HepG2 (cell line): ENCODE results near the gene TBX6. TPM values are rescaled to one million over a fixed set of nuclear protein-coding genes. Genes with fewer than 3 reads are reported as not detected.

ENCODE experiments used
- CHCHD3 ChIP-seq: sonication (generic); formaldehyde crosslinking; IDR thresholded peaks from 2 replicates; pipeline ENCODE4 v1.8.0; 2022; ENCODE audit warnings: mild to moderate bottlenecking, missing genetic modification reagents, moderate library complexity
- GATA4 ChIP-seq: sonication (generic); IDR thresholded peaks from 2 replicates; pipeline ENCODE4 v1.6.1; 2016; ENCODE audit warnings: antibody characterized with exemption, low read depth, borderline replicate concordance
- GATAD1 ChIP-seq: IDR thresholded peaks from 2 replicates; pipeline ENCODE4 v1.6.1; 2016; ENCODE audit warnings: missing genetic modification reagents, missing compliant biosample characterization
- MIER3 ChIP-seq: IDR thresholded peaks from 2 replicates; pipeline ENCODE4 v1.6.1; 2016; ENCODE audit warnings: missing compliant biosample characterization, borderline replicate concordance
- POLR2G ChIP-seq: fragments of 200-400 bp; formaldehyde crosslinking; IDR thresholded peaks from 2 replicates; pipeline ENCODE4 v1.6.1; 2018; ENCODE audit warnings: mild to moderate bottlenecking, low read depth, low read length, moderate library complexity
- RFX5 ChIP-seq: IDR thresholded peaks from 2 replicates; pipeline ENCODE4 v1.6.1; 2011; ENCODE audit warnings: low read depth, low read length, improper control_type of control experiment
- SRSF9 ChIP-seq: fragments of 200-400 bp; formaldehyde crosslinking; IDR thresholded peaks from 2 replicates; pipeline ENCODE4 v1.6.1; 2018; ENCODE audit warnings: borderline replicate concordance, mild to moderate bottlenecking, low read depth, low read length; ENCODE audit not compliant: insufficient read depth, poor library complexity, severe bottlenecking
- TAF15 ChIP-seq: fragments of 200-400 bp; formaldehyde crosslinking; IDR thresholded peaks from one replicate; pipeline ENCODE4 v1.6.1; 2018; ENCODE audit warnings: mild to moderate bottlenecking, low read depth, low read length; ENCODE audit not compliant: poor library complexity, severe bottlenecking
- U2AF1 ChIP-seq: fragments of 200-400 bp; formaldehyde crosslinking; optimal IDR thresholded peaks from 2 replicates; pipeline ENCODE3; 2017; ENCODE audit warnings: mild to moderate bottlenecking, low read depth, low read length
- ZEB1 ChIP-seq: IDR thresholded peaks from 2 replicates; pipeline ENCODE4 v1.6.1; 2012; ENCODE audit warnings: mild to moderate bottlenecking, low read depth, inconsistent platforms; ENCODE audit not compliant: insufficient replicate concordance
- ZNF10 ChIP-seq: sonication (generic); formaldehyde crosslinking; IDR thresholded peaks from 2 replicates; pipeline ENCODE4 v1.4.0; 2020; ENCODE audit warnings: mild to moderate bottlenecking, low read depth, missing genetic modification reagents, borderline replicate concordance
- ZNF235 ChIP-seq: sonication (generic); formaldehyde crosslinking; IDR thresholded peaks from 2 replicates; pipeline ENCODE4 v1.8.1; 2023; ENCODE audit warnings: mild to moderate bottlenecking, missing genetic modification reagents, borderline replicate concordance
- ZNF292 ChIP-seq: sonication (generic); formaldehyde crosslinking; IDR thresholded peaks from 2 replicates; pipeline ENCODE4 v1.8.1; 2022; ENCODE audit warnings: mild to moderate bottlenecking, low read depth, missing genetic modification reagents, borderline replicate concordance
- ZNF333 ChIP-seq: sonication (generic); formaldehyde crosslinking; IDR thresholded peaks from 2 replicates; pipeline ENCODE4 v1.4.0; 2020; ENCODE audit warnings: mild to moderate bottlenecking, missing genetic modification reagents, borderline replicate concordance
- ZNF563 ChIP-seq: sonication (generic); formaldehyde crosslinking; IDR thresholded peaks from 2 replicates; pipeline ENCODE4 v1.8.0; 2022; ENCODE audit warnings: mild to moderate bottlenecking, moderate library complexity, missing genetic modification reagents
- ZNF83 ChIP-seq: sonication (generic); formaldehyde crosslinking; IDR thresholded peaks from 2 replicates; pipeline ENCODE4 v1.4.0; 2020; ENCODE audit warnings: missing genetic modification reagents, mild to moderate bottlenecking, borderline replicate concordance
- ZXDC ChIP-seq: sonication (generic); formaldehyde crosslinking; IDR thresholded peaks from 2 replicates; pipeline ENCODE4 v1.5.0; 2020; ENCODE audit warnings: mild to moderate bottlenecking, missing genetic modification reagents
- polyA plus RNA-seq, 8 experiments: library from polyadenylated mRNA; depleted of rRNA in 3 of 8; stranded (reverse) in 7 of 8; unstranded in 1 of 8; fragments of >200 nt; fragmentation: Illumina TruSeq in 4 of 8; extraction: Trizol in 4 of 8; gene quantifications; 2 replicates each; pipeline versions ENCODE4 v1.2.1 to v1.2.3, GENCODE V29; 2011 to 2016; ENCODE audit warnings: low read depth in 4 of 8, missing spikeins in 1 of 8, mixed read lengths in 1 of 8; ENCODE audit not compliant: insufficient read depth in 1 of 8
- total RNA-seq, 5 experiments: library from RNA; depleted of rRNA; stranded (reverse); fragments of >200 nt; fragmentation: Illumina TruSeq; extraction: Trizol; gene quantifications; 2 replicates each; pipeline ENCODE4 v1.2.3, GENCODE V29; 2016; ENCODE audit warnings: low read depth in 1 of 5
- TF ChIP-seq, protein P1 (sequence below): sonication (generic); formaldehyde crosslinking; IDR thresholded peaks from 2 replicates; pipeline ENCODE4 v1.4.0; 2020; ENCODE audit warnings: missing genetic modification reagents, borderline replicate concordance
- TF ChIP-seq, protein P2 (sequence below): sonication (generic); formaldehyde crosslinking; IDR thresholded peaks from 2 replicates; pipeline ENCODE4; 2020; ENCODE audit warnings: missing genetic modification reagents, mild to moderate bottlenecking, borderline replicate concordance

Gene TBX6
- total and polyA plus RNA-seq, 2 of the 13 experiments (the other 11 are each of a cell fraction or from before 2014, with no cell fraction given) = 0.24 to 0.42 TPM

DNA sequence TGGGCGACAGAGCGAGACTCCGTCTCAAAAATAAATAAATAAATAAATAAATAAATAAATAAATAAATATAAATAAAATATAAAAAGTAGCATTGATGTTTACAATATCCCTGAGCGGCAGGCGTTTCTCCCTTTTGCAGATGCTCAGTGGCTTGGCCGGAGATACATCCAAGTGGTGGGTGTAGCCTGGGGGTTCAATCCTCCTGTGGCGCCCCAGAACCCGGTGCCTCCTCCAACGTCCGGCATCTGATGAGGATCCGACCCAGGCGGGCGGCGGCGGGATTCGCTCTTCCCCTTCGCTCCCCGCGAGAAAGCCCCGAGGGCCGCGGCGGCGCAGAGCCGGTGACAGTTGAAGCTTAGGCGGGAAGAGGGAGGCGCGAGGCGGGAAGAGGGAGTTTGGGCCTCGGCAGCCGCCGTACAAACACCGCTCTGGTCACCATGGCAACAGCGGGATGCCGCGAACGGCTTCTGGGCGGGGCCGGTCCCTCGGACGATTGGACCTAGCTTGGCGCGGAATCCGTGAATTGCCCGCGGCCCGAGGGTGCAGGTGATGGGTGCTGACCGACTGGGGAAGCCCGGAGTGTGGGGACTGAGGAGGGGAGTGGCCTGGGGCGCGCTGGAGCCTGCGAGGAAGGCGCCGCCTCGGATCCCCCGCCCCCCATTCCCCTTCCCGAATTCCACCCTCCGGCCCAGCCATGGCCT, 38.9 kb downstream of the TBX6 start (continued):
- TF ChIP-seq TAF15 (peak; percentile 44), ZNF10 (CRISPR knock-in tag) (no peak), GATAD1 (peak; percentile 91), ZXDC (peak; percentile 83; the same call in 1 of the 2 replicates), ZNF333 (no peak; the same call in 1 of the 2 replicates), ZNF292 (CRISPR knock-in tag) (no peak), ZNF235 (CRISPR knock-in tag) (no peak; the same call in 1 of the 2 replicates), GATA4 (no peak), ZNF563 (peak; percentile 97), POLR2G (no peak), U2AF1 (no peak), ZNF83 (CRISPR knock-in tag) (peak; percentile 95; the same call in 1 of the 2 replicates), SRSF9 (no peak), CHCHD3 (peak; percentile 85; the same call in 1 of the 2 replicates), RFX5 (peak; percentile 80), MIER3 (peak; percentile 86; the same call in 1 of the 2 replicates), ZEB1 (peak; percentile 45)
- TF ChIP-seq, protein P1, sequence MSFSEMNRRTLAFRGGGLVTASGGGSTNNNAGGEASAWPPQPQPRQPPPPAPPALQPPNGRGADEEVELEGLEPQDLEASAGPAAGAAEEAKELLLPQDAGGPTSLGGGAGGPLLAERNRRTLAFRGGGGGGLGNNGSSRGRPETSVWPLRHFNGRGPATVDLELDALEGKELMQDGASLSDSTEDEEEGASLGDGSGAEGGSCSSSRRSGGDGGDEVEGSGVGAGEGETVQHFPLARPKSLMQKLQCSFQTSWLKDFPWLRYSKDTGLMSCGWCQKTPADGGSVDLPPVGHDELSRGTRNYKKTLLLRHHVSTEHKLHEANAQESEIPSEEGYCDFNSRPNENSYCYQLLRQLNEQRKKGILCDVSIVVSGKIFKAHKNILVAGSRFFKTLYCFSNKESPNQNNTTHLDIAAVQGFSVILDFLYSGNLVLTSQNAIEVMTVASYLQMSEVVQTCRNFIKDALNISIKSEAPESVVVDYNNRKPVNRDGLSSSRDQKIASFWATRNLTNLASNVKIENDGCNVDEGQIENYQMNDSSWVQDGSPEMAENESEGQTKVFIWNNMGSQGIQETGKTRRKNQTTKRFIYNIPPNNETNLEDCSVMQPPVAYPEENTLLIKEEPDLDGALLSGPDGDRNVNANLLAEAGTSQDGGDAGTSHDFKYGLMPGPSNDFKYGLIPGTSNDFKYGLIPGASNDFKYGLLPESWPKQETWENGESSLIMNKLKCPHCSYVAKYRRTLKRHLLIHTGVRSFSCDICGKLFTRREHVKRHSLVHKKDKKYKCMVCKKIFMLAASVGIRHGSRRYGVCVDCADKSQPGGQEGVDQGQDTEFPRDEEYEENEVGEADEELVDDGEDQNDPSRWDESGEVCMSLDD = no peak
- TF ChIP-seq, protein P2, sequence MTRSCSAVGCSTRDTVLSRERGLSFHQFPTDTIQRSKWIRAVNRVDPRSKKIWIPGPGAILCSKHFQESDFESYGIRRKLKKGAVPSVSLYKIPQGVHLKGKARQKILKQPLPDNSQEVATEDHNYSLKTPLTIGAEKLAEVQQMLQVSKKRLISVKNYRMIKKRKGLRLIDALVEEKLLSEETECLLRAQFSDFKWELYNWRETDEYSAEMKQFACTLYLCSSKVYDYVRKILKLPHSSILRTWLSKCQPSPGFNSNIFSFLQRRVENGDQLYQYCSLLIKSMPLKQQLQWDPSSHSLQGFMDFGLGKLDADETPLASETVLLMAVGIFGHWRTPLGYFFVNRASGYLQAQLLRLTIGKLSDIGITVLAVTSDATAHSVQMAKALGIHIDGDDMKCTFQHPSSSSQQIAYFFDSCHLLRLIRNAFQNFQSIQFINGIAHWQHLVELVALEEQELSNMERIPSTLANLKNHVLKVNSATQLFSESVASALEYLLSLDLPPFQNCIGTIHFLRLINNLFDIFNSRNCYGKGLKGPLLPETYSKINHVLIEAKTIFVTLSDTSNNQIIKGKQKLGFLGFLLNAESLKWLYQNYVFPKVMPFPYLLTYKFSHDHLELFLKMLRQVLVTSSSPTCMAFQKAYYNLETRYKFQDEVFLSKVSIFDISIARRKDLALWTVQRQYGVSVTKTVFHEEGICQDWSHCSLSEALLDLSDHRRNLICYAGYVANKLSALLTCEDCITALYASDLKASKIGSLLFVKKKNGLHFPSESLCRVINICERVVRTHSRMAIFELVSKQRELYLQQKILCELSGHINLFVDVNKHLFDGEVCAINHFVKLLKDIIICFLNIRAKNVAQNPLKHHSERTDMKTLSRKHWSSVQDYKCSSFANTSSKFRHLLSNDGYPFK = peak; percentile 92
